Heart left ventricle (tissue), 16 donors: Measurements from ENCODE around the gene FBXL14. TPM values are rescaled to one million over a fixed set of nuclear protein-coding genes. Genes with fewer than 3 reads are reported as not detected.

Experiments used
- ATAC-seq, 4 donors: fragments of 200-7000 bp; cut with Tn5 transposase; one replicate each; pipeline ENCODE4 v1.9.1; 2020 to 2022; ENCODE audit warnings: moderate library complexity in 4 of 4, mild to moderate bottlenecking in 3 of 4, moderate number of reproducible peaks in 1 of 4
- DNase-seq, 5 donors: peaks; one replicate each; pipeline ENCODE4 v3.0.0-alpha.2; 2020
- H3K27ac ChIP-seq, 12 donors: fragments of 200-600 bp; sonication (generic) in 4 of 12; one replicate each; pipeline versions ENCODE4 v1.5.0 to v1.8.0; 2016 to 2022; ENCODE audit warnings: mild to moderate bottlenecking in 2 of 12
- H3K27me3 ChIP-seq, 9 donors: fragments of 200-600 bp; sonication (generic) in 2 of 9; one replicate each; pipeline versions ENCODE4 v1.5.1 to v1.8.0; 2016 to 2022; ENCODE audit warnings: mild to moderate bottlenecking in 3 of 9
- H3K36me3 ChIP-seq, 9 donors: fragments of 200-600 bp; sonication (generic) in 2 of 9; one replicate each; pipeline versions ENCODE4 v1.5.0 to v1.8.0; 2018 to 2022; ENCODE audit warnings: mild to moderate bottlenecking in 2 of 9
- H3K4me1 ChIP-seq, 12 donors: fragments of 200-600 bp; sonication (generic) in 4 of 12; one replicate each; pipeline versions ENCODE4 v1.5.0 to v1.8.0; 2016 to 2022; ENCODE audit warnings: mild to moderate bottlenecking in 3 of 12
- H3K4me3 ChIP-seq, 12 donors: fragments of 200-600 bp; sonication (generic) in 4 of 12; one replicate each; pipeline versions ENCODE4 v1.5.0 to v1.8.0; 2017 to 2022; ENCODE audit warnings: mild to moderate bottlenecking in 9 of 12, moderate library complexity in 4 of 12
- H3K9me3 ChIP-seq, 12 donors: fragments of 200-600 bp; sonication (generic) in 4 of 12; one replicate each; pipeline versions ENCODE4 v1.5.0 to v1.8.0; 2016 to 2022; ENCODE audit warnings: mild to moderate bottlenecking in 1 of 12
- POLR2A ChIP-seq, 2 donors: fragments of 450-650 bp; IDR thresholded peaks; one replicate each; pipeline ENCODE4 v1.6.1; 2017; ENCODE audit warnings: antibody characterized with exemption in 2 of 2, mild to moderate bottlenecking in 2 of 2, moderate library complexity in 2 of 2
- WGBS, 4 donors: extraction: QIAGEN DNeasy Blood & Tissue Kit in 2 of 4; methylation state at CpG; one replicate each; pipeline versions ENCODE4 v1.1.5 to v1.1.7; 2013 to 2018; 5-methylcytosine and 5-hydroxymethylcytosine counted together
- intact Hi-C, 10 donors: fragments of 100-400 bp; cut with DNase I; formaldehyde crosslinking; loops; one replicate each; pipeline versions ENCODE4 v1.11.1 to v1.14.2; 2022
- polyA plus RNA-seq, 2 donors: library from polyadenylated mRNA; stranded (reverse); fragments of 200-250 nt; gene quantifications; one replicate each; pipeline ENCODE4 v1.2.3, GENCODE V29; 2013
- total RNA-seq, 9 donors: library from RNA; depleted of rRNA in 2 of 9; stranded (reverse); fragments of >200 nt in 2 of 9; fragmentation: NEBNext Ultra II Directional in 3 of 9; extraction: Animal tissue kit (Norgen Biotek cat#: 25700) in 3 of 9; gene quantifications; one replicate each; pipeline versions ENCODE4 v1.1.0 to v1.2.4, GENCODE V29; 2016 to 2023
- TF ChIP-seq, protein P1 (sequence below), 12 donors: fragments of 200-600 bp; sonication (generic) in 4 of 12; IDR thresholded peaks; one replicate each; pipeline versions ENCODE4 v1.5.0 to v1.8.0; 2018 to 2022; ENCODE audit warnings: antibody characterized with exemption in 12 of 12, mild to moderate bottlenecking in 5 of 12
- donor health status: ischemic (EF 13 %, LVEDD 7.1; RV severe dilation, severe dysfunction).
- donor health status: healthy with polysubstance abuse.
- donor health status: DM: no; HTN: yes; CAD: no.
- donor health status: DM: no; HTN: no; CAD: no.
- donor health status: ischemic (EF 25% LVEDD 6.9; RV normal size, moderate dysfunction).
- donor health status: ischemic (EF 25% LVEDD 5.7; RV mildly dilated, moderate dysfunction).
- donor health status: healthy.
- donor health status: DM: yes; HTN: yes; CAD: no.
- donor health status: ischemic (EF 35%, LVEDD 5.7; RV mildly dilated, moderate dysfunction).
- donor health status: nonischemic (EF 11% LVEDD 7.7; RV severe dilation, severe dysfunction).
- donor health status: DM: yes; HTN: yes; CAD: no.
- donor health status: PGD.
- donor health status: ischemic (EF 29% LVEDD 5.4; RV normal size, mild dysfunction).
- donor health status: nonischemic (EF 23%, LVEDD 6.1; RV moderate dilation, normal function).

Gene FBXL14
- total and polyA plus RNA-seq, 11 donors, result 1.7 to 10.1 (median 8.4) TPM

DNA sequence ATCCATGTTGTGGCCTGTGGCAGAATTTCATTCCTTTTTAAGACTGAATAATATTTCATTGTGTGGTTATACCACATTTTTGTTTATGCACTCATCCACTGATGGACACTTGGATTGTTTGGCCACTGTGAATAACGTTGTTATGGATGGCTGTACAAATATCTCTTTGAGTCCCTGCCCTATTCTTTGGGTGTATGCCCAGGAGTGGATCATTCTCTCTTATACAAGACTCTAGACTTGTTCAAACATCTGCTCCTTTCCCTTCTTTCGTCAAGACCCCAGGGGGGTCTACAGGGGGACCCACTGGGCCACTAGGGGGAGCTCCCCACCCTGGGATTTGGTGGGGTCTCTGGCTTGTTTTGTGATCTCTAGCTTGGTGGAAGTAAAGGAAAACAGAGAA, 77.4 kb downstream of the FBXL14 start:
- TF ChIP-seq, protein P1, sequence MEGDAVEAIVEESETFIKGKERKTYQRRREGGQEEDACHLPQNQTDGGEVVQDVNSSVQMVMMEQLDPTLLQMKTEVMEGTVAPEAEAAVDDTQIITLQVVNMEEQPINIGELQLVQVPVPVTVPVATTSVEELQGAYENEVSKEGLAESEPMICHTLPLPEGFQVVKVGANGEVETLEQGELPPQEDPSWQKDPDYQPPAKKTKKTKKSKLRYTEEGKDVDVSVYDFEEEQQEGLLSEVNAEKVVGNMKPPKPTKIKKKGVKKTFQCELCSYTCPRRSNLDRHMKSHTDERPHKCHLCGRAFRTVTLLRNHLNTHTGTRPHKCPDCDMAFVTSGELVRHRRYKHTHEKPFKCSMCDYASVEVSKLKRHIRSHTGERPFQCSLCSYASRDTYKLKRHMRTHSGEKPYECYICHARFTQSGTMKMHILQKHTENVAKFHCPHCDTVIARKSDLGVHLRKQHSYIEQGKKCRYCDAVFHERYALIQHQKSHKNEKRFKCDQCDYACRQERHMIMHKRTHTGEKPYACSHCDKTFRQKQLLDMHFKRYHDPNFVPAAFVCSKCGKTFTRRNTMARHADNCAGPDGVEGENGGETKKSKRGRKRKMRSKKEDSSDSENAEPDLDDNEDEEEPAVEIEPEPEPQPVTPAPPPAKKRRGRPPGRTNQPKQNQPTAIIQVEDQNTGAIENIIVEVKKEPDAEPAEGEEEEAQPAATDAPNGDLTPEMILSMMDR (IDR thresholded peaks at IDR 0.05), result peak in 8 of 12 donors; percentile 8 to 43 (median 35)
- TF ChIP-seq POLR2A (IDR thresholded peaks at IDR 0.05), result no peak
- H3K36me3 ChIP-seq, result no peaks in the 10 kb centered on the region
- DNase-seq (no peak), ATAC-seq (no peak)
- intact Hi-C loops, result no loop called here
- peaks cover 0 to 22% (median 4%) of the 10 kb centered on the region in 12 donors for H3K9me3 ChIP-seq
- WGBS, 4 donors, result 28 to 35% (median 31%) methylated on average over 2 of the region's 2 CpGs
- H3K4me3 ChIP-seq, result no peak overlapping the region
- H3K27me3 ChIP-seq, result peaks cover 0 to 14% (median 0%) of the 10 kb centered on the region in 9 donors
- H3K4me1 ChIP-seq, result peaks cover 0 to 7% (median 0%) of the 10 kb centered on the region in 12 donors
- H3K27ac ChIP-seq, result no peak overlapping the region

Other genes starting within 250 kb of the FBXL14 start
- gene WNT5B, start 34.6 kb upstream of the FBXL14 start, total RNA-seq, result 1 to 10 TPM in 5 of 9 donors, under 1 TPM in 4; 0.52 to 3.9 (median 1.3) TPM
- 1 to 10 TPM; 1.3 to 1.7 TPM for gene WNT5B, start 34.6 kb upstream of the FBXL14 start, polyA plus RNA-seq
- 10 to 100 TPM; 28.1 to 52.5 (median 36.7) TPM for gene ADIPOR2, start 96.5 kb upstream of the FBXL14 start, total RNA-seq
- gene ADIPOR2, start 96.5 kb upstream of the FBXL14 start, polyA plus RNA-seq, result 10 to 100 TPM; 17.7 to 41.2 TPM
- gene LRTM2, start 226.0 kb upstream of the FBXL14 start, total RNA-seq, result not detected
- gene LRTM2, start 226.0 kb upstream of the FBXL14 start, polyA plus RNA-seq, result not detected